HEK293 (cell line): ENCODE measurements around the gene TAS2R1.

Experiments
- CTCF ChIA-PET: fragments of 350-600 bp; formaldehyde crosslinking; extraction: SDS; loops from one replicate; lab custom pipeline; 2021; ENCODE audit warnings: antibody characterized with exemption; lab: Yijun Ruan, JAX
- POLR2A ChIA-PET: fragments of 300-600 bp; formaldehyde crosslinking; extraction: SDS; loops from one replicate; lab custom pipeline; 2020; ENCODE audit warnings: antibody characterized with exemption, inconsistent platforms; lab: Yijun Ruan, JAX
- H3K27ac ChIP-seq: fragments of 200-500 bp; sonication (Bioruptor generic); 2 replicates; pipeline ENCODE4 v1.5.1; 2014; ENCODE audit warnings: low read depth, low read length, control low read depth, inconsistent platforms; ENCODE audit errors: extremely low read depth
- H3K36me3 ChIP-seq, 2 experiments: fragments of 200-500 bp in 1 of 2; sonication (Bioruptor generic) in 1 of 2; 1 replicate in 1 of 2; 2 replicates in 1 of 2; pipeline ENCODE4 v1.5.1; 2014 to 2017; ENCODE audit warnings: inconsistent platforms in 2 of 2, low read length in 2 of 2; ENCODE audit not compliant: control insufficient read depth in 2 of 2, insufficient read depth in 1 of 2
- H3K4me1 ChIP-seq: fragments of 200-500 bp; sonication (Bioruptor generic); 2 replicates; pipeline ENCODE4 v1.5.1; 2014; ENCODE audit warnings: mild to moderate bottlenecking, low read length, inconsistent platforms; ENCODE audit not compliant: control insufficient read depth, insufficient read depth
- H3K4me3 ChIP-seq: 2 replicates; pipeline ENCODE4 v1.5.1; 2011; ENCODE audit warnings: low read depth, mild to moderate bottlenecking, control low read depth, low read length, moderate library complexity
- H3K9me3 ChIP-seq: fragments of 200-500 bp; sonication (Bioruptor generic); 2 replicates; pipeline ENCODE4 v1.5.1; 2014; ENCODE audit warnings: low read depth, low read length, inconsistent platforms; ENCODE audit not compliant: control insufficient read depth, insufficient read depth
- BCL11A ChIP-seq: fragments of 450-650 bp; formaldehyde crosslinking; IDR thresholded peaks from 2 replicates; pipeline ENCODE4 v1.5.1; 2016; ENCODE audit warnings: low read depth, missing biosample characterization, missing genetic modification characterization
- KLF8 ChIP-seq: fragments of 450-650 bp; formaldehyde crosslinking; IDR thresholded peaks from 2 replicates; pipeline ENCODE4 v1.5.1; 2016; ENCODE audit warnings: missing biosample characterization, missing genetic modification characterization
- YY2 ChIP-seq: fragments of 450-650 bp; formaldehyde crosslinking; IDR thresholded peaks from 2 replicates; pipeline ENCODE4 v1.5.1; 2016; ENCODE audit warnings: missing biosample characterization, missing genetic modification characterization
- ZNF155 ChIP-seq: fragments of 450-650 bp; formaldehyde crosslinking; IDR thresholded peaks from 2 replicates; pipeline ENCODE4 v1.5.1; 2016; ENCODE audit warnings: missing biosample characterization, missing genetic modification characterization
- ZNF19 ChIP-seq: fragments of 450-650 bp; formaldehyde crosslinking; IDR thresholded peaks from 2 replicates; pipeline ENCODE4; 2016; ENCODE audit warnings: missing biosample characterization, missing genetic modification characterization, low read depth
- ZNF221 ChIP-seq: fragments of 450-650 bp; formaldehyde crosslinking; IDR thresholded peaks from 2 replicates; pipeline ENCODE4 v1.5.1; 2017; ENCODE audit warnings: missing biosample characterization, missing genetic modification characterization, borderline replicate concordance
- ZNF324 ChIP-seq: fragments of 450-650 bp; formaldehyde crosslinking; IDR thresholded peaks from 2 replicates; pipeline ENCODE4 v1.5.1; 2016; ENCODE audit warnings: missing biosample characterization, missing genetic modification characterization
- ZNF404 ChIP-seq: fragments of 450-650 bp; formaldehyde crosslinking; IDR thresholded peaks from 2 replicates; pipeline ENCODE4 v1.5.1; 2017; ENCODE audit warnings: missing biosample characterization, missing genetic modification characterization
- ZNF670 ChIP-seq: fragments of 450-650 bp; formaldehyde crosslinking; IDR thresholded peaks from 2 replicates; pipeline ENCODE4 v1.5.1; 2016; ENCODE audit warnings: missing biosample characterization, missing genetic modification characterization, low read depth
- ZNF677 ChIP-seq: fragments of 450-650 bp; IDR thresholded peaks from 2 replicates; pipeline ENCODE4 v1.5.0; 2018; ENCODE audit warnings: missing biosample characterization, mild to moderate bottlenecking, missing genetic modification characterization, moderate library complexity
- TF ChIP-seq, protein P1 (sequence below): fragments of 450-650 bp; formaldehyde crosslinking; IDR thresholded peaks from 2 replicates; pipeline ENCODE4 v1.5.1; 2016; ENCODE audit warnings: missing biosample characterization, missing genetic modification characterization
- TF ChIP-seq, protein P2 (sequence below): fragments of 450-650 bp; formaldehyde crosslinking; IDR thresholded peaks from 2 replicates; pipeline ENCODE4 v1.5.1; 2016; ENCODE audit warnings: missing biosample characterization, missing genetic modification characterization
- TF ChIP-seq, protein P3 (sequence below): fragments of 450-650 bp; formaldehyde crosslinking; IDR thresholded peaks from 2 replicates; pipeline ENCODE4 v1.5.1; 2016; ENCODE audit warnings: missing biosample characterization, missing genetic modification characterization
- TF ChIP-seq, protein P4 (sequence below): fragments of 450-650 bp; formaldehyde crosslinking; IDR thresholded peaks from 2 replicates; pipeline ENCODE4 v1.5.1; 2016; ENCODE audit warnings: missing biosample characterization, missing genetic modification characterization
- TF ChIP-seq, protein P5 (sequence below): fragments of 450-650 bp; formaldehyde crosslinking; IDR thresholded peaks from 2 replicates; pipeline ENCODE4 v1.5.1; 2016; ENCODE audit warnings: missing biosample characterization, missing genetic modification characterization
- TF ChIP-seq, protein P6 (sequence below): fragments of 450-650 bp; formaldehyde crosslinking; conservative IDR thresholded peaks from 2 replicates; pipeline ENCODE4 v1.5.1; 2016; ENCODE audit warnings: low read depth, missing biosample characterization, missing genetic modification characterization
- TF ChIP-seq, protein P7 (sequence below): fragments of 450-650 bp; formaldehyde crosslinking; IDR thresholded peaks from 2 replicates; pipeline ENCODE4 v1.5.1; 2016; ENCODE audit warnings: missing biosample characterization, missing genetic modification characterization

The TAS2R1 gene

DNA sequence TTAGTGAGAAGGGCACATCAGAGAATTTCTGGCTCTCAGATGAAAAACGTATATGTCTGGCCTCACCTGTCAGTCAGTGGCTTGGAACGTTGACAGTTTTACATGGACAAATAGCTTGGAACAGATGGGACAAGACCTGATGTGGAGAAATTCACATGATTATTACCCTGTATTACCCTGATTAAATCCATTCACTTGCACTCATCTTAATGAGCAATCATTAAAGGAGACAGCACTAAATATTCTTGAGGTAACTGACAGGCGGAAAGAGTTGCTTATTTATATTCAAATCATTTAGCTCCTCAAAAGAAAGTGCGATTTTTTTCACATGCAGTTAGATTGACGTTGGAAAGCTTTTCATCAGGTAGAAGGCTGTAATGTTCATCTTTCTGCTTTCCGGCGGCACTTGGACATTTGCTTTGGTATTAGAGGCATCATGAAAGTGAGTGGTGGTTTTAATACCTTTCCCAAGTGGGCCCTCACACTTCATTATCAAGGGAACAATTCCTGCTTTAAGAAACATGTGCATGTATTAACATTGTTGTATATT lies 11.7 kb upstream of the TAS2R1 start (continued):
- TF ChIP-seq, protein P1, sequence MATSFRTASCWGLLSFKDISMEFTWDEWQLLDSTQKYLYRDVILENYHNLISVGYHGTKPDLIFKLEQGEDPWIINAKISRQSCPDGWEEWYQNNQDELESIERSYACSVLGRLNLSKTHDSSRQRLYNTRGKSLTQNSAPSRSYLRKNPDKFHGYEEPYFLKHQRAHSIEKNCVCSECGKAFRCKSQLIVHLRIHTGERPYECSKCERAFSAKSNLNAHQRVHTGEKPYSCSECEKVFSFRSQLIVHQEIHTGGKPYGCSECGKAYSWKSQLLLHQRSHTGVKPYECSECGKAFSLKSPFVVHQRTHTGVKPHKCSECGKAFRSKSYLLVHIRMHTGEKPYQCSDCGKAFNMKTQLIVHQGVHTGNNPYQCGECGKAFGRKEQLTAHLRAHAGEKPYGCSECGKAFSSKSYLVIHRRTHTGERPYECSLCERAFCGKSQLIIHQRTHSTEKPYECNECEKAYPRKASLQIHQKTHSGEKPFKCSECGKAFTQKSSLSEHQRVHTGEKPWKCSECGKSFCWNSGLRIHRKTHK (tag by site-specific recombination) = no peak
- TF ChIP-seq, protein P2, sequence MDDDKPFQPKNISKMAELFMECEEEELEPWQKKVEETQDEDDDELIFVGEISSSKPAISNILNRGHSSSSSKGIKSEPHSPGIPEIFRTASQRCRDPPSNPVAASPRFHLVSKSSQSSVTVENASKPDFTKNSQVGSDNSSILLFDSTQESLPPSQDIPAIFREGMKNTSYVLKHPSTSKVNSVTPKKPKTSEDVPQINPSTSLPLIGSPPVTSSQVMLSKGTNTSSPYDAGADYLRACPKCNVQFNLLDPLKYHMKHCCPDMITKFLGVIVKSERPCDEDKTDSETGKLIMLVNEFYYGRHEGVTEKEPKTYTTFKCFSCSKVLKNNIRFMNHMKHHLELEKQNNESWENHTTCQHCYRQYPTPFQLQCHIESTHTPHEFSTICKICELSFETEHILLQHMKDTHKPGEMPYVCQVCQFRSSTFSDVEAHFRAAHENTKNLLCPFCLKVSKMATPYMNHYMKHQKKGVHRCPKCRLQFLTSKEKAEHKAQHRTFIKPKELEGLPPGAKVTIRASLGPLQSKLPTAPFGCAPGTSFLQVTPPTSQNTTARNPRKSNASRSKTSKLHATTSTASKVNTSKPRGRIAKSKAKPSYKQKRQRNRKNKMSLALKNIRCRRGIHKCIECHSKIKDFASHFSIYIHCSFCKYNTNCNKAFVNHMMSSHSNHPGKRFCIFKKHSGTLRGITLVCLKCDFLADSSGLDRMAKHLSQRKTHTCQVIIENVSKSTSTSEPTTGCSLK = no peak
- no peak for TF ChIP-seq BCL11A
- TF ChIP-seq, protein P3, sequence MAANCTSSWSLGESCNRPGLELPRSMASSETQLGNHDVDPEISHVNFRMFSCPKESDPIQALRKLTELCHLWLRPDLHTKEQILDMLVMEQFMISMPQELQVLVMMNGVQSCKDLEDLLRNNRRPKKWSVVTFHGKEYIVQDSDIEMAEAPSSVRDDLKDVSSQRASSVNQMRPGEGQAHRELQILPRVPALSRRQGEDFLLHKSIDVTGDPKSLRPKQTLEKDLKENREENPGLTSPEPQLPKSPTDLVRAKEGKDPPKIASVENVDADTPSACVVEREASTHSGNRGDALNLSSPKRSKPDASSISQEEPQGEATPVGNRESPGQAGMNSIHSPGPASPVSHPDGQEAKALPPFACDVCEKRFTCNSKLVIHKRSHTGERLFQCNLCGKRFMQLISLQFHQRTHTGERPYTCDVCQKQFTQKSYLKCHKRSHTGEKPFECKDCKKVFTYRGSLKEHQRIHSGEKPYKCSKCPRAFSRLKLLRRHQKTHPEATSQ = no peak

DNA sequence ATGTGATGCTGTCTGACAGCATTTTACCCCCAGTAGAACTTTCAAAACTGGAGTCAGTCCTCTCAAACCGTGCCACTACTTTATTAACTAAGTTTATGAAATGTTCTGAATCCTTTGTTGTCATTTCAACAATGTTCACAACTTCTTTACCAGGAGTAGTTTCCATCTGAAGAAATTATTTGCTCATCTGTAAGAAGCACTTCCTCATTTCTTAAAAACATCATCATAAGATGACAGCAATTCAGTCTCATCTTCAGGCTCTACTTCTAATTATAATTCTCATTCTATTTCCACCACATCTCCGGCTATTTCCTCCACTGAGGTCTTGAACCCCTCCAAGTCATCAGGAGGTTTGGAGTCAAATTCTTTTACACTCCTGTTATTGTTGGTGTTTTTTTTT lies 2.3 kb upstream of the TAS2R1 start:
- H3K36me3 ChIP-seq = no peaks in the 10 kb centered on the region
- POLR2A ChIA-PET = no interaction called here
- peaks cover 3% of the 10 kb centered on the region; the same call in 1 of the 2 replicates for H3K9me3 ChIP-seq
- H3K4me3 ChIP-seq = no peak overlapping the region
- H3K4me1 ChIP-seq = no peaks in the 10 kb centered on the region
- TF ChIP-seq KLF8 (tag by site-specific recombination) = no peak
- TF ChIP-seq ZNF221 (tag by site-specific recombination) = no peak
- no peak for TF ChIP-seq ZNF670
- TF ChIP-seq, protein P4, sequence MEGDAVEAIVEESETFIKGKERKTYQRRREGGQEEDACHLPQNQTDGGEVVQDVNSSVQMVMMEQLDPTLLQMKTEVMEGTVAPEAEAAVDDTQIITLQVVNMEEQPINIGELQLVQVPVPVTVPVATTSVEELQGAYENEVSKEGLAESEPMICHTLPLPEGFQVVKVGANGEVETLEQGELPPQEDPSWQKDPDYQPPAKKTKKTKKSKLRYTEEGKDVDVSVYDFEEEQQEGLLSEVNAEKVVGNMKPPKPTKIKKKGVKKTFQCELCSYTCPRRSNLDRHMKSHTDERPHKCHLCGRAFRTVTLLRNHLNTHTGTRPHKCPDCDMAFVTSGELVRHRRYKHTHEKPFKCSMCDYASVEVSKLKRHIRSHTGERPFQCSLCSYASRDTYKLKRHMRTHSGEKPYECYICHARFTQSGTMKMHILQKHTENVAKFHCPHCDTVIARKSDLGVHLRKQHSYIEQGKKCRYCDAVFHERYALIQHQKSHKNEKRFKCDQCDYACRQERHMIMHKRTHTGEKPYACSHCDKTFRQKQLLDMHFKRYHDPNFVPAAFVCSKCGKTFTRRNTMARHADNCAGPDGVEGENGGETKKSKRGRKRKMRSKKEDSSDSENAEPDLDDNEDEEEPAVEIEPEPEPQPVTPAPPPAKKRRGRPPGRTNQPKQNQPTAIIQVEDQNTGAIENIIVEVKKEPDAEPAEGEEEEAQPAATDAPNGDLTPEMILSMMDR (tag by site-specific recombination) = no peak
- TF ChIP-seq, protein P5, sequence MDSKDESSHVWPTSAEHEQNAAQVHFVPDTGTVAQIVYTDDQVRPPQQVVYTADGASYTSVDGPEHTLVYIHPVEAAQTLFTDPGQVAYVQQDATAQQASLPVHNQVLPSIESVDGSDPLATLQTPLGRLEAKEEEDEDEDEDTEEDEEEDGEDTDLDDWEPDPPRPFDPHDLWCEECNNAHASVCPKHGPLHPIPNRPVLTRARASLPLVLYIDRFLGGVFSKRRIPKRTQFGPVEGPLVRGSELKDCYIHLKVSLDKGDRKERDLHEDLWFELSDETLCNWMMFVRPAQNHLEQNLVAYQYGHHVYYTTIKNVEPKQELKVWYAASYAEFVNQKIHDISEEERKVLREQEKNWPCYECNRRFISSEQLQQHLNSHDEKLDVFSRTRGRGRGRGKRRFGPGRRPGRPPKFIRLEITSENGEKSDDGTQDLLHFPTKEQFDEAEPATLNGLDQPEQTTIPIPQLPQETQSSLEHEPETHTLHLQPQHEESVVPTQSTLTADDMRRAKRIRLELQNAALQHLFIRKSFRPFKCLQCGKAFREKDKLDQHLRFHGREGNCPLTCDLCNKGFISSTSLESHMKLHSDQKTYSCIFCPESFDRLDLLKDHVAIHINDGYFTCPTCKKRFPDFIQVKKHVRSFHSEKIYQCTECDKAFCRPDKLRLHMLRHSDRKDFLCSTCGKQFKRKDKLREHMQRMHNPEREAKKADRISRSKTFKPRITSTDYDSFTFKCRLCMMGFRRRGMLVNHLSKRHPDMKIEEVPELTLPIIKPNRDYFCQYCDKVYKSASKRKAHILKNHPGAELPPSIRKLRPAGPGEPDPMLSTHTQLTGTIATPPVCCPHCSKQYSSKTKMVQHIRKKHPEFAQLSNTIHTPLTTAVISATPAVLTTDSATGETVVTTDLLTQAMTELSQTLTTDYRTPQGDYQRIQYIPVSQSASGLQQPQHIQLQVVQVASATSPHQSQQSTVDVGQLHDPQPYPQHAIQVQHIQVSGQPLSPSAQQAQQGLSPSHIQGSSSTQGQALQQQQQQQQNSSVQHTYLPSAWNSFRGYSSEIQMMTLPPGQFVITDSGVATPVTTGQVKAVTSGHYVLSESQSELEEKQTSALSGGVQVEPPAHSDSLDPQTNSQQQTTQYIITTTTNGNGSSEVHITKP (tag by site-specific recombination) = no peak
- no peak for TF ChIP-seq ZNF404 (tag by site-specific recombination)
- no peak for TF ChIP-seq ZNF324 (tag by site-specific recombination)
- no peak for TF ChIP-seq ZNF677 (tag by site-specific recombination)
- no peak for TF ChIP-seq YY2 (tag by site-specific recombination)
- TF ChIP-seq ZNF19 = no peak
- TF ChIP-seq ZNF155 (tag by site-specific recombination) = no peak
- TF ChIP-seq, protein P6, sequence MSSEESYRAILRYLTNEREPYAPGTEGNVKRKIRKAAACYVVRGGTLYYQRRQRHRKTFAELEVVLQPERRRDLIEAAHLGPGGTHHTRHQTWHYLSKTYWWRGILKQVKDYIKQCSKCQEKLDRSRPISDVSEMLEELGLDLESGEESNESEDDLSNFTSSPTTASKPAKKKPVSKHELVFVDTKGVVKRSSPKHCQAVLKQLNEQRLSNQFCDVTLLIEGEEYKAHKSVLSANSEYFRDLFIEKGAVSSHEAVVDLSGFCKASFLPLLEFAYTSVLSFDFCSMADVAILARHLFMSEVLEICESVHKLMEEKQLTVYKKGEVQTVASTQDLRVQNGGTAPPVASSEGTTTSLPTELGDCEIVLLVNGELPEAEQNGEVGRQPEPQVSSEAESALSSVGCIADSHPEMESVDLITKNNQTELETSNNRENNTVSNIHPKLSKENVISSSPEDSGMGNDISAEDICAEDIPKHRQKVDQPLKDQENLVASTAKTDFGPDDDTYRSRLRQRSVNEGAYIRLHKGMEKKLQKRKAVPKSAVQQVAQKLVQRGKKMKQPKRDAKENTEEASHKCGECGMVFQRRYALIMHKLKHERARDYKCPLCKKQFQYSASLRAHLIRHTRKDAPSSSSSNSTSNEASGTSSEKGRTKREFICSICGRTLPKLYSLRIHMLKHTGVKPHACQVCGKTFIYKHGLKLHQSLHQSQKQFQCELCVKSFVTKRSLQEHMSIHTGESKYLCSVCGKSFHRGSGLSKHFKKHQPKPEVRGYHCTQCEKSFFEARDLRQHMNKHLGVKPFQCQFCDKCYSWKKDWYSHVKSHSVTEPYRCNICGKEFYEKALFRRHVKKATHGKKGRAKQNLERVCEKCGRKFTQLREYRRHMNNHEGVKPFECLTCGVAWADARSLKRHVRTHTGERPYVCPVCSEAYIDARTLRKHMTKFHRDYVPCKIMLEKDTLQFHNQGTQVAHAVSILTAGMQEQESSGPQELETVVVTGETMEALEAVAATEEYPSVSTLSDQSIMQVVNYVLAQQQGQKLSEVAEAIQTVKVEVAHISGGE (tag by site-specific recombination) = no peak
- TF ChIP-seq, protein P7, sequence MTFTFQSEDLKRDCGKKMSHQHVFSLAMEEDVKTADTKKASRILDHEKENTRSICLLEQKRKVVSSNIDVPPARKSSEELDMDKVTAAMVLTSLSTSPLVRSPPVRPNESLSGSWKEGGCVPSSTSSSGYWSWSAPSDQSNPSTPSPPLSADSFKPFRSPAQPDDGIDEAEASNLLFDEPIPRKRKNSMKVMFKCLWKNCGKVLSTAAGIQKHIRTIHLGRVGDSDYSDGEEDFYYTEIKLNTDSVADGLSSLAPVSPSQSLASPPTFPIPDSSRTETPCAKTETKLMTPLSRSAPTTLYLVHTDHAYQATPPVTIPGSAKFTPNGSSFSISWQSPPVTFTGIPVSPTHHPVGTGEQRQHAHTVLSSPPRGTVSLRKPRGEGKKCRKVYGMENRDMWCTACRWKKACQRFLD (tag by site-specific recombination) = no peak
- H3K27ac ChIP-seq = no peak overlapping the region
- CTCF ChIA-PET = no interaction called here
